NCI-H1417 (cell line): Measurements from ENCODE around the gene NUAK1.
A peak's percentile ranks its signal among the peaks of the same experiment; 100 is the strongest.

Source experiments
- DNase-seq, 3 experiments: peaks; one replicate each; lab custom pipeline; 2025; lab: John Stamatoyannopoulos, UW

The NUAK1 gene

GRCh38 chr12:106110626-106111300 is 28.0 kb downstream of the NUAK1 start:
- DNase-seq = no peak

GRCh38 chr12:106109168-106109910 is 29.4 kb downstream of the NUAK1 start:
- no peak for DNase-seq

- no peak for DNase-seq
These were observed 30.4 kb downstream of the NUAK1 start for GRCh38 chr12:106108185-106108835.

GRCh38 chr12:106107566-106107965 is 31.2 kb downstream of the NUAK1 start:
- no peak for DNase-seq

GRCh38 chr12:106106892-106107291 is 31.9 kb downstream of the NUAK1 start:
- DNase-seq = peak in 1 of 3 experiments; percentile 48

GRCh38 chr12:106106061-106106566 is 32.6 kb downstream of the NUAK1 start:
- DNase-seq = peak; percentile 13 to 67 (median 63)

GRCh38 chr12:106101803-106102202 is 37.0 kb downstream of the NUAK1 start:
- DNase-seq = no peak

GRCh38 chr12:106098691-106099200 is 40.0 kb downstream of the NUAK1 start:
- no peak for DNase-seq

- no peak for DNase-seq
These were observed 41.7 kb downstream of the NUAK1 start for GRCh38 chr12:106097011-106097410.

GRCh38 chr12:106096376-106096775 is 42.4 kb downstream of the NUAK1 start:
- no peak for DNase-seq

- no peak for DNase-seq
These were observed 44.5 kb downstream of the NUAK1 start for GRCh38 chr12:106094304-106094703.

GRCh38 chr12:106093246-106093645 is 45.5 kb downstream of the NUAK1 start:
- no peak for DNase-seq

- DNase-seq = no peak
These were observed 47.3 kb downstream of the NUAK1 start for GRCh38 chr12:106091446-106091820.

- DNase-seq = no peak
These were observed 47.9 kb downstream of the NUAK1 start for GRCh38 chr12:106090591-106091445.

- no peak for DNase-seq
These were observed 48.8 kb downstream of the NUAK1 start for GRCh38 chr12:106089935-106090334.

- DNase-seq = no peak
These were observed 49.8 kb downstream of the NUAK1 start for GRCh38 chr12:106088811-106089485.

GRCh38 chr12:106088246-106088808 is 50.4 kb downstream of the NUAK1 start:
- DNase-seq = no peak

- DNase-seq = no peak
These were observed 52.1 kb downstream of the NUAK1 start for GRCh38 chr12:106086696-106087095.

- DNase-seq = no peak
These were observed 53.5 kb downstream of the NUAK1 start for GRCh38 chr12:106085213-106085612.

- no peak for DNase-seq
These were observed 54.0 kb downstream of the NUAK1 start for GRCh38 chr12:106084759-106085158.
